Ramos (cell line): ENCODE data around the gene REEP6.

Experiments used
- in situ Hi-C: fragments of 300-500 bp; cut with MboI; formaldehyde crosslinking; loops from one replicate; pipeline ENCODE4 v1.14.3; 2022; ENCODE audit warnings: low sequenced_read_pairs; ENCODE audit not compliant: unreplicated experiment

The REEP6 gene

DNA sequence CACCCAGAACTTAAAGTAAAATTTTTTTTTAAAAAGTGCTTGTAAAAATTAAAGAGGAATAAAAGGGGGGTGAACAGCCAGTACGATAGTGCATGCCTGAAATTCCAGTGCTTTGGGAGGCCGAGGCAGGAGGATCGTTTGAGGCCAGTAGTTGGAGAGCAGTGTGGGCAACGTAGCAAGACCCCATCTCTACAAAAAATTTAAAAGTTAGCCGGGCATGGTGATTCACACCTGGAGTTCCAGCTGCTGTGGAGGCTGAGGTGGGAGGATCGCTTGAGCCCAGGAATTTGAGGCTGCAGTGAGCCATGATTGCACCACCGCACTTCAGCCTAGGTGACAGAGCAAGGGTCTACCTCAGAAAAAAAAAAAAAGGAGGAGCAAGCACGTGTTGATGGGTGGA is 14.0 kb downstream of the REEP6 start:
- in situ Hi-C loops: no loop called here

DNA sequence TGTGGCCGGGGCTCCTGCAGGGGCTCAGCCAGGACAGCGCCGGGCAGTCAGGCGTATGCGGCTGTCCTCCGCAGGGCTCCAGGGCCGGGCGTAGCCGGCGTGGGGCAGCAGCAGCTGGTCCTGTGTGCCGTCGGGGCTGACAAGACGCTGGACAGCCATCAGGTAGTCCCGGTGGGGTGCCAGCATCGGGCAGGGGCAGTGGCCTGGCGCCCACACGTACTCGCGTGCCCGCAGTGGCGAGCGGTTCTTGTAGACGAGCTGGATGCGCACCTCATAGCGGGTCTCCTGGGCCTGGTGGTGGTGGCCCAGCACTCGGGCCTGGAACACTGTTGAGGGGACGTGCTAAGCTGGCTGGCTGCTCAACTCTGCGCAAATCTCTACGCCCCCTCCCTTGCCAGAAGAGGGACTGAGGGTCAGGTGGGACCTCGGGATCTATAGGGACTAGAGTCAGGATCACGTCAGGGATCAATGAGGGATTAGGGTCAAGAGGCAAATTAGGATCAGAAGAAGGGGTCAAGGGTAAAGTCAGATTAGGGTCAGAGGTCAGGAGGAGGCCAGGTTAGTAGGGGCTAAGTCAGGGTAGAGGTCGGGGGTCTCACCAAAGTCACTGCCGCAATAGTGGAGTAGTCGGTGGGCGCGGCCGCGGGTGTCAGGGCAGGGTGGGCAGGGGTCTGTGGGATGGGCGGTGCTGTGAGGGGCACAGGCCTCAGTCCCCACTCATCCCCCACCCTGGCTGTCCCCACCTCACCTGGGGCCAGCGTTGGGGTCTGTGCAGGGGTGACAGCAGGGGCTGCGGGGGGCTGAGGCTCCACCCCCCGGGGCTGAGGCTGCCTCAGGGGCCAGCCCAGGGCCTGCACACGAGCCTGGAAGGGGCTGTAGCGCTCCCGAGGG is 15.3 kb downstream of the REEP6 start:
- in situ Hi-C loops: no loop called here

DNA sequence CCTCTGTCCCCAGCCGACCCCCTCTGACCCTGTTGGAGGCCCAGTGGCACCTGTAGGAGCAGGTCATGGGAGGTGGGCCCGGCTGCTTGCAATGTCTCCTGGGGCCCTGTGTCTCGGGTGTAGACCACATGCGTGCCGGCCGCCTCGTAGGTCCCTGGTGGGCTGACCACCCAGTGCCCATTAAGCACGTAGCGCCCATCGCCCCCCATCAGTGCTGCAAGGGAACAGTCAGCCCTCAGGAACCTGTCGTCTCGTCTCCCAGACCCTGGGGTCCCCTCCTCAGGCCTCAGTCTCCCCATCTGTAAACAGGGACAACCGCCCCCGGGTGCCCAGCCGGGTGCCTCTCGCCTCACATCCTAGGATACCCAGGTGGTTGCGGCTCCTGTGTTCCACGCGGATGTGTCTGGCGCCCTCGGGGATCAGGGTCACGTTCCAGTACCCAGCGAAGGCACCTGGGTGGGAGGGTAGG is 16.2 kb downstream of the REEP6 start:
- in situ Hi-C loops: no loop called here

- in situ Hi-C loops: no loop called here
These were observed 17.0 kb downstream of the REEP6 start for GRCh38 chr19:1507763-1508506.

DNA sequence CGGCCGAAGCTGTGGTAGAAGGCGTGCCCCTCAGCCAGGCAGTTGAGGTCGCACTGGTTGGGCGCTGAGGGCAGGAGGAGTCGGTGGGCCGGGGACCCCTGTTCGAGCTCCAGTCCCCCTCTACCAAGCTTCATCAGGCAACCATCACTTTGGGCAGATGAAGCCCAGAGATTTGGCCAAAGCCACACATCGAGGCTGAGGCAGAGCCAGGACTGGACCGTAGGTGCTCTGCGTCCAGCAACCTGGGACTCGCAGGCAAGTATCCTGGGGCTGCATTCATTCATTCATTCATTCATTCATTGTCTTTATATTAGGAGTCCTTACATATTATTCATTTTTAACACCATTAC is 17.5 kb downstream of the REEP6 start:
- in situ Hi-C loops: no loop called here

- in situ Hi-C loops: no loop called here
These were observed 18.8 kb downstream of the REEP6 start for GRCh38 chr19:1509602-1510441.

DNA sequence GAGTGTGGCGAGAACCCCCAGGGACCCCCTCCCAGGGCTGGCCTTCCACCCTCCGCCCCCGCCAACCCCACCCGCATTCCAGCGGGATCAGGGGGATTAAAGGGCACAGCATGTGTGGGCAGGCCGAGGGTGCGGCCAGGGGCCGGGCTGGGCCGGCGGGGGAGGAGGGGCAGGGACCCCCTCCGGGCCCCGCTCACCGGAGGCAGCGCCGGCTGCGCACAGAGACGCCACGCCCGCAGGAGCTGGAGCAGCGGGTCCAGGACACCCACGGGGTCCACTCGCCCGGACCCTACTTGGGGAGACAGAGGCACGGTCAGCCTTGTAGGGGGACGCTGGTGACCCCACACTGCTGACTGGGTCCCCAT is 19.4 kb downstream of the REEP6 start:
- in situ Hi-C loops: no loop called here

GRCh38 chr19:1510807-1511206 is 19.8 kb downstream of the REEP6 start:
- in situ Hi-C loops: no loop called here

GRCh38 chr19:1511318-1512317 is 20.6 kb downstream of the REEP6 start:
- in situ Hi-C loops: no loop called here

- in situ Hi-C loops: no loop called here
These were observed 21.9 kb downstream of the REEP6 start, which contains the start of gene ADAMTSL5 for GRCh38 chr19:1512671-1513498. Gene ADAMTSL5 (minus strand): TSS chr19:1513019. CDS start chr19:1510943, 2,076 bp downstream.

GRCh38 chr19:1513499-1514294 is 22.7 kb downstream of the REEP6 start:
- in situ Hi-C loops: no loop called here

DNA sequence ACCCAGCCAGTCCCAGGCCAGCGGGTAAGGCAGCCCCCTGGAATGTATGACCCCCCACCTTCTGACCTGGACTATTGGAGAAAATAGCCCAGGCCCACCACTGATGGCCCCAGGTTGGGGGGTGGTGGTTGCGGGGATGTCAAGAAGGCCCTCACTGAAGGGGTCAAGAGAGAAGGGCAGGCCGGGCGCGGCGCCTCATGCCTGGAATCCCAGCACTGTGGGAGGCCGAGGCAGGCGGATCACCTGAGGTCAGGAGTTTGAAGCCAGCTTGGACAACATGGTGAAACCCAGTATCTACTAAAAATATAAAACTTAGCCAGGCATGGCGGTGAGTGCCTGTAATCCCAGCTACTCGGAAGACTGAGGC is 23.3 kb downstream of the REEP6 start:
- in situ Hi-C loops: no loop called here

DNA sequence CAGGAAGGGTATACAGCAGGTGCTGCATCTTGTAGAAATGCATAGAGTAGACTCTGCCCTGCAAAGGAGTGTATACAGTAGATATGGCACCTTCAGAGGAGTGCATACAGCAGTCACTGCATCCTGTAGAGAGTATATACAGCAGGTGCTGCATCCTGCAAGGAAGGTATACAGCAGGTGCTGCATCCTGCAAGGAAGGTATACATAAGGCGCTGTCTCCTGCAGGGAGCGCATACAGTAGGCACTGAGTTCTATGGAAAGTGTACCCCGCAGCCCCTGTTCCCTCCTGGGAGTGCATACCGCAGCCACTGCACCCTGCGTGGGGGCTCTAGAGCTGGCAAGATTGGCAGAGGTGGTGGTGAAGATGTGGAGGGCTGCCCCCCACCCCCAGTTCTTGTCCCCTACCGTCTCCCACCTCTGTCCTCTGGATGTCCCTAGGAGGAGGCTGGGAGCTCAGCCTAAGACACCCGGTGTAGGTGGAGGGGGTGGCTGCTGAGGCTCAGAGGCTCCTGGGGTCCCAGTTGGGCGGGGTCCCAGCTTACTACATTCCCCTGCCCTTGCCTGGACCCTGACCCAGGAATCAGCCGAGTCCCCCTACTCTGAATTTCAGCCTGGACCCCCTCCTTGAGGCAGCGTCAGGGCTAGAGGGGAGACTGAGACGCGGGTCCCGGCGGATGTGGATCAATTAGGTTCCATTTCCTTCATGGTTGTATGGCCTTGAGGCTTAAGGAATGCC is 24.2 kb downstream of the REEP6 start:
- in situ Hi-C loops: no loop called here

- in situ Hi-C loops: no loop called here
These were observed 25.4 kb downstream of the REEP6 start for GRCh38 chr19:1516395-1516753.

DNA sequence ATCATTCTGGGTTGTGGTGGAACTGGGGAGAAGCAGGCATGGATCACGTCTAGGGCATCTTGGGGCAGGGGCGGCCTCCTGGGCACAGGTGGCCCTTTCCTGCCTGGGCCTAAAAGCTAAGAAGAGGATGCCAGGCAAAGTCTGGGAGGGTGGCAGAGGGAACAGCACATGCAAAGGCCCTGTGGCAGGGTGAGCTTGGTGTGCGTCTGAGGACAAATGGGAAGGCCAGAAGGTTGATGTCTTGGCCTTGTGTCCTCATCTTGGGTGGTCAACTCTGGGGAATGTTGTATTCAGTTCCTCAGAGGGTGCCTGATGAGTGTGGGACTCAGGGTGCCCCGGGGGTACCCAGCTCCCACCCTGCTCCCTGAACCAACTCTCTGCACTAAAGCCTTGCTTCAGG is 27.5 kb downstream of the REEP6 start:
- in situ Hi-C loops: no loop called here

DNA sequence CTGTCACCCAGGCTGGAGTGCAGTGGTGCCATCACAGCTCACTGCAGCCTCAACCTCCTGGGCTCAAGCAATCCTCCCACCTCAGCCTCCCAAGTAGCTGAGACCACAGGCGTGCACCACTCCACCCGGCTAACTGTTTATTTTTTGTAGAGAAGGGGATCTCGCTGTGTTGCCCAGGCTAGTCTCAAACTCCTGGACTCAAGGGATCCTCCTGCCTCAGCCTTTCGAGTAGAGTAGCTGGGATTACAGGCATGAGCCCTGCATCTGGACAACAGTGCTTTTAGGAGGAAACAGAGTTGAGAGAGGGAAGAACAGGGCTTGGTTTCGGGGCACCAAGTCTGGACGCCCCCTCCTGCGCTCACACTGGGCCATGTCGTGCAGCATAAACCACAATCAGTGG is 28.8 kb downstream of the REEP6 start:
- in situ Hi-C loops: loop anchor here (10.0 kb wide), 1 partner anchor 215 kb away; no protein-coding TSS in a partner anchor

DNA sequence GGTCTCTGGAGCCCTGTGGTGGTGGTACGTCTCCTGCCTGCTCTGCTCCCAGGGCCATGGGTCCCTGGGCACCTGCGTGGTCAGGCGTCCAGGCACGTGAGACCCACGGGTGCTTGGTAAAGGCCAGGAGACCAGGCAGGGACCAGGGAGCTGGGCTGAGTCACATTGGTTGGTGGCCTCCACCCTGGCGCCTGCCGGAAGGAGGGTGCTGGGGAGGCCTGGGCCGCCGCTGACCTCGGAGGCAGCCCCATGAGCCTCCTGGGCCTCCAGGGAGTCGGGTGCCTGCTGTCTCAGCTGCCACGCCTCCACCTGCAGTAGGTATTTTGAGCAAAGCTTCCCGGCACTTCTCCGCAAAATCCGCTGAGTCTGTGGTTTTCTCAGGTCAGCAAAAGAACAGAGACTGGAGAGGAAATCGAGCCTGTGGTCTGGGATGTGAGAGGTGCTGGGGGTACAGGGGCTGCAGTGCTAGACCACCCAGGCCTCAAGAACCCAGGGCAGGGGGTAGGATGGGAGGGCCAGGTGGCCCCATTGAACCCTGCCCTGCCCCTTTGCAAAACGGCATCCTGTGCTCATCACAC is 29.3 kb downstream of the REEP6 start:
- in situ Hi-C loops: loop anchor here (10.0 kb wide), 1 partner anchor 215 kb away; no protein-coding TSS in a partner anchor
